RCC 7860 (cell line): ENCODE results near the gene ARMH4.
A peak's percentile ranks its signal among the peaks of the same experiment; 100 is the strongest.
"Not testable (repeated sequence)": the region's sequence is repeated elsewhere in the genome, so short reads cannot be mapped to it uniquely, and the experiment has no call there.

Source experiments
- DNase-seq: peaks from one replicate; pipeline ENCODE4 v3.0.0-alpha.2; 2015; ENCODE audit warnings: low spot score
- FAIRE-seq: peaks from 2 replicates; lab custom pipeline; 2012; peaks lifted over from hg19 to GRCh38; lab: Jason Lieb, UNC

The ARMH4 gene

DNA sequence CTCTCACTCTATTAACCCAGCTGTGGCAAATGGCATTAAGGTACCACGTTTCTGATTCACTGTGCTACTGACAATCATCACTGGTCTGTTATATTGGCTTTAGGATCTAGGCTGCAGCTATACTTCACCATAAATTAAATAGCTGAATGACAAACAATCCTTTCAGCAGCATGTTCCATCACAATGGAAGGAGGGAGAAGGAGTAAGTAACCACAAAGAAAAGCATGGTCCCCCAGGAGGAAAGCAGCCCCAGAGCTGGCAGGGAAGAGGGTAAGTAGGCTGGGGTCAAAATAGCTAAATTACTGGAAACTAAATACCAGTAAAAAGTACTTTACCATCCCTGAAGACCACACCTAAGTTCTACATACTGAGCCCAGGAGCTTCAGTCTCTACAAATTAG is 2.8 kb downstream of the ARMH4 start:
- FAIRE-seq (no peak), DNase-seq (no peak)

DNA sequence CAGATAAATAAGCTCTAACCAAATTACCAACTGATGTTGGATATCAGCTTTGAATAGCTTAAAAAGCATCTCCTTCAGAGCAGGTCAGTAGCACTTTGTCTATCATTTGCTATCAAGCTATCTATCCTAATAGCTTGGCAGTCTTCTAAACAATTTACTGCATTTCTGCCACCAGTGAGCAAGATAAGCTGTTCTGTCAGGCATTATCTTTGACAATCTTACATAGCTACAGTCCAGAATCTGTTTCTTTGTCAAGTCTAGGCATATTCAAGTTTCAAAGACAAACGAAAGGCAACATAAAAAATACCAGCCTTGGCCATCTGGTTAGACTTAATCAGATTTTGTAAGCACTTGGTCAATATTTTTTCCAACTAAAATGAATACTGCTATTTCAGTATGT is 5.6 kb downstream of the ARMH4 start:
- no peak for FAIRE-seq
- no peak for DNase-seq

DNA sequence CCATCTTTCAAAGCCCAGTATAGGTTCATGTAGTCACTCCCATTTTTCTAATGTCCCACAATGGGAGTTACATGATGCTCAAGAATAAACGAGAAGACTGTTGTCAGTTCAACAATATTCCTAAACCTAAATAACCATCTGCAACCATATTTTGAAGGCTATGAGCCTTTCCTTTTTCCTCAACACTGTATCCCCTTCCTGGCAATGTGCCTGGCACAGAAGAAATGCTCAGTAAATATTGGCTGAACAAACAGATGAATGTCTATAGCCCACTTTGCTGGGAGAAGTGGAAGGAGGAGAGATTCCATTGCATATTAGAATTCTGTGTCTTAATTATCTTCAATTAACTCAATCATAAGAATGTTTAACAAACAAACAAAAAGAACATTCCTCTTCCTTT is 6.1 kb downstream of the ARMH4 start:
- FAIRE-seq (no peak), DNase-seq (no peak)

DNA sequence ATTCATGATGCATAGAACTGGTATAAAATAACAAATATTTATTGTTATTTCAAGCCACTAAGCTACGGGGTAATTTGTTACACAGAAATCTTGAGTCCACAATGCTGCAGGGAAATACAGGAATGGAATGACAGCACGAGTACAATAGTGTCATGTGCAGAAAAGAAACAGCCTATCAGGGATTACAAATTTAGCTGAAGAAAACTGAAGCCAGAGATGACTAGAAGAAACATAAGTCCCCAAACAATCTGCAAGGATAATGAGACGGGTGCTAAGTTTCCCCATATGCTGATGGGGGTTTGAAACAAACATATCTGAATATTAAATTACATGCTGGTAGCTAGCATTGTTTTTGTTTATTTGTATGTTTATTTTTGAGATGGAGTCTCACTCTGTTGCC is 8.9 kb downstream of the ARMH4 start:
- FAIRE-seq, result no peak

DNA sequence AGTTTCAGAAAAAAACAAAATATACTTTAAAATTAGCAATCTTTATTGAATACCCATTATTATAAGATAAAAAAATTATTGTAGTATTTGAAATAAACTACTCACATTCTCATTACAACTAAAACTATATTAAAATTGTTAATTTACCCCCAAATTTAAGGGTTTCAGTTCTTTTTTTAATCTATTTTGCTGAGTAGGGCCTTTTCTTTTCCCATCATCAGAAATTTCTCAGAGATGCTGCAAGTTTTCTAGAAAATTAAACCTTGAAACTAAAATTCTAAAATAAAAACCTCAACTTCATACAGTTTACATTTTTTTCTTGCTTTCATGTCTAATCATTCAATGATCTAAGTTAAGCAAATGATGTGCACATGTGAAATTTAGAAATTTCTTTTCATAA is 10.1 kb downstream of the ARMH4 start:
- no peak for FAIRE-seq
- DNase-seq, result no peak

More for the DNA sequence above, 8.9 kb downstream of the ARMH4 start:
- no peak for DNase-seq

DNA sequence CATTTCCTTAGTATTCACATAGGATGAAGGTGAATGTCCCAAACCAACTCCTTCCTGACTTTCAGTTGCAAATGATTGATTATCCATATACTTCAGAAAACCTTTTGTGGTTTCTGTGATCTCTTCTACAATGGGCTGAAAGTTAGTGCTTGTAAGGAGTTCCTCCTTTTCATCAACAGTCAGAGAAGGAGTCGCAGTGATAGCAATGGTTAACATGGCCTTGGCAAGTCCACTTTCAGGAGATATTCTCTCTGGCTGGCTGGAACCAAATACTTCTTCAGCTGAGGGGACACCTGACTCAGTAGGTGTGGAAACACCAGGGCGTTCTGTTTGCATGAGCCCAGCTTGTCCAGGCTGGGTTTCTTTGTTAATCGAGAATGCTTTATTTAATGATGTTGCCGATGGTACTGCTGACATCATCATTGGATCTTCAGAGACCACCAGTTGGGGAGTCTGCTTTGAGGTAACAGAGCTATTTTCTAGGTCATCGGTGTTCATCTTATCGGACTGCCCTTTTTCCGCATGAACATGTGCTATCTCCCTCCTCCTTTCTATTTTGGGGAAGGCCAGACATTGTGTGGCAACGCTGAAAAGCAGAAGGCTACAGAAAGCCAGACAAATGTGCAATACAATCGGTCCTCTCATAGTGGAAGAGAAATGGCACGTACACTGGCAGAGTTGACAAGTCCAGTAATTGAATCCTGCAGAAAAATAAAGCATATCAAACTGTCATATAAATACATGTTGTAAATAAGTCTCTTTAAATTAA is 13.1 kb downstream of the ARMH4 start:
- FAIRE-seq, result no peak
- no peak for DNase-seq

DNA sequence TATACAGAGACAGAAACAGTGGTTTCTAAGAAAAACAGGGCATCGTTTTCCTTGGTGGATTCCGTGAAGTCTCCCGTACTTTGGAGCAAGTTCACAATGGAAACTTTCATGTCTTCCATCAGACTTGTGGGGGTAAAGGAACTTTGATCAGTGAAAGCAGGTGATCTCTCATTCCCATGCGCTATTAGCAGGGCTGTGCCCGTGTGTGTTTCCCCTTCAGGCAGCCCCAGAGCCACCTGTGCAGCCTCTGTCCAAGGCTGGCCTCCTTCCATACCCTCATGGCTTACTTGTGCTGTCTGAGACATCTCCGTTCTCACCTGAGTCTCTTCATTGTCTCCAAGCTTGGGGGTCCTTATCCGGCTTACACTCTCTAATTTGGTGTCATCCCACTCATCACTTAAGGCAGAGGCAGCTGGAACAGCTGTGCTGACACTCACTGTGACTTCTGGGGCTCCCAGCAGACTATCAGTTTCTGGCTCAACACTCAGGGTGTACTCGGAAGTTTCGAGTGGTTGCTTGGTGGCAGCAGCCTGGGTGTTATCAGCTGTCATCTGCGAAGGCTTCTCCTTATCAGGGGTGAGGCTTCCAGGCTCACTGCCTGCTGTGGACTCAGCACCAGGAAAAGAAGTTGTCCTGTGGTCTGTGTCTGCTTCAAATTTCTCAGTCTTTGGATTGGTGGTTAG is 13.8 kb downstream of the ARMH4 start:
- no peak for DNase-seq
- no peak for FAIRE-seq

DNA sequence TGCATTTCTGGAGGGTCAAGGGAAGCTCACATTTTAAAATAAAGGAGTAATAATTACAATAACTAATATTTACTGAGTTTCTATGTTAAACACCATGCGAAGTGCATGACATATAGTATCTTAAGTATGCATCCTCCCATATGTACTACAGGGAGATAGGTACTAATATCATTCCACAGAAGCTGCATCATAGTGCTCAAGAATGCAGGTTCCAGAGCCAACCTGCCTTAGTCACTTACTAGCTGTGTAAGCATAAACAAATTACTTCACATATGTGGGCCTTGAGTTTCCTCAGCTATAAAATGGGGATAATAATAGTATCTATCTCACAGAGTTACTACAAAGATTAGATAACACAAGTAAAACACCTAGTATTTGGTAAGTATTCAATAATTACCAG is 18.3 kb downstream of the ARMH4 start:
- DNase-seq, result peak; percentile 24
- FAIRE-seq, result no peak

DNA sequence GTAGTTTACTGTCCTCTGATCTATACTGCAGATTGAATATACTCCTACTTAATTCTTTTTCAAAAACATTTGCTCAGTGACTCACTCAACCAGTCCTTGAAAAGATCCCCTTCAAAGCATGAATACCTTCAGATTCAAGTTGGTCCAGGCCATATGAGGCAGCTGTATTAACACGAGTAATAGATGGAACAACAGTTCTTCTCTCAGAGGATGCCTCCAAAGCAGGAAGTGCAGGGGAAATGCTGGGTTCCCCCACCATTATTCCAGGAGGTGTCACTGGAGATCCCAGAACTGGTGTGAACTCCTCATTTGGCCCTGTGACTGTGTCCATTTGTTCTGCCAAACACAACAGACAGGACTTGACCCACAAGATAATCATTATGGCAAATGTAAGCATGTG is 20.6 kb downstream of the ARMH4 start:
- FAIRE-seq (no peak), DNase-seq (no peak)

DNA sequence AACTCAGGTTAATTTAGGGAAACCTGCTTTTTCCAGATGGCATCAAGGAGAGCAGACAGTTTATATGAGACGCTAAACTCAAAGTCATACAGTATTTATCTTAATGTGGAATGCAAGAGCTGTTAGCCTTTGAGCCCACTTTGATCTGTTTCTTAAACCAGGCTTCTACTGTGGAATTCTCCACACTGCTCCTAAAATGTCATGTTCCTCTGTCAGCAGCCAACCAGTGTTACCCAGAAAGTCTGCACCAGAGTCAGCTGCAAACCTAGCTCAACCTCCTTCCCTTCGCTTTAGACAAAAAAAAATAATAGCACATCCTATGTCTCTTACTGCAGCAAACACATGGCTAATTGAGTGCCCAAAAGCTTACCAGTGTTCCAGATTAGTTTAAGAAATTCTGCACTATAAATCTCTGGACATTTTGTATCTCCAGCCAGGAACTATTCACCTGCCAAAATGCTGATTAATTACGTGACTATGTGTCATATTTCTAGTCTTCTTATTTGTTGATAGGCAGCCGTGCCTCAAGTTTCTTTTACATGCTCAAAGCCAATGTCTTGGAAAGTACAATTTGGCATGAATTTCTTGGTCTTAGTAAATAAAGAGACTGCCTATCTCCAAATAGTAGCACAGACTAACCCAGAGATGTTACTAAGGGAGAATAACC is 21.8 kb downstream of the ARMH4 start:
- no peak for DNase-seq
- FAIRE-seq, result no peak

DNA sequence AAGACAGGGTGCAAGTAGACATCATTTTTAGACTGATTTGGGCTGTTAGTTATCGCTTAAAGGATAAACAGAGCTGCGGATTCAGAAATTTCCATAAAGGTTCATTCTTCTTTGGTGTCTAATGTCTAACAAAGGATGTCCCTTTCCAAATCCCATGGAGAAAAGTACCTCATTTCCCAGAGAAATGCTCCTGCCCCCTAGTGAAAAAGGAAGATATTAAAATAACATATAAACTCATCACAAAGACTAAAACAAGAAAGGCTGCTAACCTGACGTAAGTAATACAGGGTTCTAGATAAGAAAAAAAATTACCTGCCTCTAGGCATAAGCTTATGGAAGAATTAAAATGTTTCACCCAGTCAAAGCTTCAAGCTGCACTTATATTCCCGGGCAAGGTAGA is 22.8 kb downstream of the ARMH4 start:
- DNase-seq (no peak), FAIRE-seq (no peak)

DNA sequence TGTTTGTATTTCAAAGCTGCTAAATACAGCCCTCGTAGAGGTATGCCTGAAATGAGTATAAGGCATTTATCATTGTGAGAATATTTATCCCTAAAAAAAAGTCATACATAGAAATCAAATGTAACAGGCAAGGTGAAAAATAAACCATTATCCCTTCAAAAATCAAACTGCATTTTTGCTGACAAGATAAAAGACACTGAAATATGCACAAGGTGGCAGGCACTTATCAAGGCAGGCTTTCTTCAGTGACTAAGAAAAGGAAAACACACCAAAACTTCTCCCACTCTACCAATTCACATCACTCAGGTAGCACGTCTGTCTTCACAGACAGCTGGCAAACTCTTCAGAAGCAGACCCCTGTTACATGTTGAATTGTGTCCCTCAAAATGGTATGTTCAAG is 23.6 kb downstream of the ARMH4 start:
- FAIRE-seq, result no peak

DNA sequence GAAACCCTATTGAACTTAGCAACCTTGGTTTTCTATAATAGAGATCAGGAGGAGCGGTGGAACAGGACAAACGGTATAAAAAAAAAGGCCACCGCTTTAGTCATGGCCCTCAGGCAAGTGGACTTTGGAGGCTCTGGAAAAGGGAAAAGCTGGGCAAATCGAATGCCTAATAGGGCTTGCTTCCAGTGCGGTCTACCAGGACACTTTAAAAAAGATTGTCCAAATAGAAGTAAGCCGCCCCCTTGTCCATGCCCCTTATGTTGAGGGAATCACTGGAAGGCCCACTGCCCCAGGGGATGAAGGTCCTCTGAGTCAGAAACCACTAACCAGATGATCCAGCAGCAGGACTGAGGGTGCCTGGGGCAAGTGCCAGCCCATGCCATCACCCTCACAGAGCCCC is 29.5 kb downstream of the ARMH4 start:
- FAIRE-seq, DNase-seq: not testable (repeated sequence)

More for the DNA sequence above, 23.6 kb downstream of the ARMH4 start:
- no peak for DNase-seq

DNA sequence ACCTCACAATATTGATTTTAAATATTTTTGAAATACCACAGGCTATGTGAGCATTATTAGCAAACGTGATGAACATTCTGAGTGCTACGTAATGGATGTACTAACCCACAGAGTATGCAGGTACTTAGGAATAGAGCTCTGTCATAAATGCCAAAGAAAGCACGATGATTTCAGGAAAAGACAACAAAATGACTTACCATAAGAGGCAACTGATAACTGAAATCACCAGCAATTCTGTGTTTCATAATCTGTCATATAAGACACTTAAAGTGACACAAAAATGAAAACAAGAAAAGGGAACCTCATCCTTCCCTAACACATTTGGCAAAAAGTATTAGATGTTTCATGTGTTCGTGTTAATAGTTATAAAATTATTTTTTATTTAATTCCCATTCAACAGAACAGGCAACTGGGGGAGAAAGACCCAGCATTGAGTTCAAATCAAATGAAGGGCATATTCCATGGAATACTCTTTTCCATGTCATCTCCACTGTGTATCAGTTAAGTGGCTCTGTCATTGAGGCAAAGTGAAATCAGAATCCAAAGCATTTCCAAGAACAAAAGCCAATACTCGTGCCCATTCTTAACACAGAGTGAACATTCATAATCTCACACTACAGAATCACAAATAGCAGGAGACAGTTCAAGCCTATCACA is 30.4 kb downstream of the ARMH4 start:
- no peak for DNase-seq
- no peak for FAIRE-seq

DNA sequence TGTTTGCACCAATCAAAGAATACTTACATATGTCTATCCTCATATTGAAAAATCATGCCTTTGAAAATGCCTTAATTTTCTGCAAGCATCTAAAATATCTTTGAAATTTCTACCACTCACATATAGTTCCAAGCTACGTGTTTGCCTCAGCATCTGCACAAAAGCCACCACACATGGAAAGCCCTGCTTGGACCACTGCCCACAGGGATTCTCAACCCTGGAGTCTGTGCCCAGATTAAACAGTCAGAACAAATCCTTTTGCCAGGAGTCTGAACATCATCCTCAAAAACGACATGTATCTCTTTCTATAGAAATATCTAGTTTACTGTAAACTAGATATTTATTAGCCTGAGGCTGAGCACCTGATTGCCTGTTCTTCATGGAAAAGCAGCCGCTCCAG is 32.6 kb downstream of the ARMH4 start:
- FAIRE-seq, result no peak
- DNase-seq, result no peak

DNA sequence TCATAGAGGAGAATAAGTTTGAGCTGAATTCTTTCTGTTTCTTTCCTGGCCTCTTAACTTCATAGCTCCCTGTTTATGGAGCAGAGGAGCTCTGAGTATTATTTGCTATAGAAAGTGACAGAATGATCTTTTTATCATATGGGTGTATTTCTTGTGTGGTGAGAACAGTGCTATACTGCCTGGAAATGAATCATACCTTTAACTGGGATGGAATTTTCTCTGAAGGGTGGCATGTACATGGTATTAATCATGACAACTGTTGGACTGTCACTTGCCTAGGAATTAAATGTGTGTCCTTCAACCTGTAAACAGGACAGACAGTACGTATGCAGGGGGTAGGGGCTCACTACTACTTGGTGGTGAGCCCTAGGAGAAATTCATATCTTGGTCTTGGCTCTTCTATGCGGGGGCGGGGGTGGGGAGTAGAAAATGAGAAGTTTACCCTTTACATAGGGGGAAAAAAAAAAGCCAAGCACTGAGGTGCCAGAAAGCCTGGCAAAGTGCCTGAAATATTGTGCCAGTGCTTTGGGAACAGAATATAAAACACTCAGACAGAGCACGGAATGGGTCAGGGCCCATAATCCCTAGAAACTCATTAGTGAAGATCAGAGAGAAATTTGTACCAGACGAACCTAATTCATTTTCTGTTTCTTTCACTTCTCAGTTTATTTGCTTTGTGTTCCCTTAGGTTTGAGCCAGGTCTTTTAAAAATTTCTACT is 33.8 kb downstream of the ARMH4 start:
- FAIRE-seq (no peak), DNase-seq (peak; percentile 4)

DNA sequence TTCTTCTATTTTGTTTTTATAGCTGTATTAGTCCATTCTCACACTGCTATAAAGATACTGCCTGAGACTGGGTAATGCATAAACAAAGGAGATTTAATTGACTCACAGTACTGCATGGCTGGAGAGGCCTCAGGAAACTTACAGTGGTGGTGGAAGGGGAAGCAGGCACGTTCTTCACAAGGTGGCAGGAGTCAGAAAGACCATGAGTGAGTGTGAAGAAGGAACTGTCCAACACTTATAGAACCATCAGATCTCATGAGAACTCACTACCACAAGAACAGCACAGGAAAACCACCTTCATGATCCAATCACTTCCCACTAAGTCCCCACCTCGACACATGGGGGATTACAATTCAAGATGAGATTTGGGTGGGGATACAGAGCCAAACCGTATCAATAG is 42.3 kb downstream of the ARMH4 start:
- DNase-seq (no peak), FAIRE-seq (no peak)

DNA sequence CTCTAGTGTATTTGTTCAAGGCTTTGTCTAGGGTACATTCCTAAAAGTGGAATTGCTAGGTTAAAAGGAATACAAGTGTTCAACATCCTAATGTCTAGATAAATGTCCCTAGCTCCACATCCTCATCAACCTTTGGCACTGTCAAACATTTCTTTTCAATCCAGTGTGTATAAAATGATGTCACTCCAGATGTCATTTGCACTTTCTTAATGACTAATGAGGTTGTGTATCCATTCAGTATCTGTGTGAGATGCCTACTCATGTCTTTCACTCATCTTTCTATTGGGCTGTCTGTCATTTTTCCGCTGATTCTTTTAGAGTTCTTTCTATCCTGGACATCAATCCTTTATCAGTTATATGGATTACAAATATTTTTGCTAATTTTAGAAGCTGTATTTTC is 43.3 kb downstream of the ARMH4 start:
- FAIRE-seq (no peak), DNase-seq (no peak)

DNA sequence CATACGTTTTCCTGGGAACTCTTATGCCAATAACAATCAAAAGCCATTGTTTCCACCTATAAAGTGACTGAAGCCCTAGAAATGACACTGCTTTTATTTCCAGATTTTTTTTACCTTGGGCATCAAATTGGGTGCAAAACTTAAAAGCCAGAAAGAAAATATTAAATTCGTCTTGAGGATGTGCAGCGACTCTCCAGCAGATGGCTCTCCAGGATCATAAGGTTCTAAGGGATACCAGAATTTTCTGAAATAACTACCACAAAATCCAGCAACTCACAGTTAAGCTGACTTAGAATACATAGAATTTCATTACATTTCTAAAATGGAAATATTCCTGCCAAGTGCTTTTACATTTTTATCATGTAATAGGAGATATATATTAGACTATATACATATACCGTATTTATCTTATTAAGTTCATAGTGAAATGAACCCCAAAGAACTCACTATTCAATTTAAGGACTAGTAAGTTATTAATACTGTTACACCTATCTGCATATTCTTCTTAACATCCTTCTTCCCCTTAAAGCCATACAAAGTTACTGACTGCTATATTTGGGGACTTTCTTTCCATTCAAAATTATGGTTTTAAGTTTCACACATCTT is 44.0 kb downstream of the ARMH4 start:
- DNase-seq (peak; percentile 14), FAIRE-seq (peak; percentile 38)

DNA sequence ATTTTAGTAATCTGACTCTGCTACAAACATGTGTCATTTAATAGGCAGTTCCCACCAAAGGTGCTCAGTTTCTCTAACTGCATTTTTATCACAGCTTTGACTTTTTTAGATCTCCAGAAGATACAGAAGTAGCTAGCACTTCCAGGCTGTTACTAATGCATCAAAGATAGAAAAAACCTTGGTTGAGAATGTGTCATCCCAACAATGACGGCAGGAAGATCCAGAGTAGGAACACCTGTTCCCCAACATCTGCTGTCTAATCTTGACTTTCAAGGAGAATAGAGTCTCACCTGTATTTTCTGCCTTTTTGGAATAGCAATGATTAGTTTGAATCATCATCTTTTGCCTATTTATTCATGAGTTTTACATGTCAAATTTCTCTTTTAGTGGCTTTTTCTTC is 45.0 kb downstream of the ARMH4 start:
- FAIRE-seq (no peak), DNase-seq (no peak)
